K562 (cell line): ENCODE data around the gene SMC4. TPM values are rescaled to one million over a fixed set of nuclear protein-coding genes. Genes with fewer than 3 reads are reported as not detected.

Experiments
- ASH1L ChIP-seq: fragments of 450-650 bp; IDR thresholded peaks from 2 replicates; pipeline ENCODE4 v1.6.1; 2018; ENCODE audit warnings: borderline replicate concordance, mild to moderate bottlenecking, low read depth; ENCODE audit not compliant: partially characterized antibody
- BCL6 ChIP-seq: fragments of 250-450 bp; sonication (Bioruptor Pico); IDR thresholded peaks from 2 replicates; pipeline ENCODE4 v1.4.0; 2020
- EZH2 ChIP-seq: IDR thresholded peaks from 2 replicates; pipeline ENCODE4 v1.6.1; 2012; ENCODE audit warnings: low read depth, mild to moderate bottlenecking, inconsistent platforms, low read length, borderline replicate concordance
- FOSL1 ChIP-seq: fragments of 200-800 bp; sonication (Bioruptor generic); conservative IDR thresholded peaks from 2 replicates; pipeline ENCODE4 v1.6.1; 2016; ENCODE audit warnings: missing genetic modification characterization, missing compliant biosample characterization
- GTF2E2 ChIP-seq: fragments of 200-800 bp; sonication (Bioruptor generic); IDR thresholded peaks from 2 replicates; pipeline ENCODE4 v1.6.1; 2016; ENCODE audit warnings: missing genetic modification characterization, missing compliant biosample characterization
- HCFC1 ChIP-seq: IDR thresholded peaks from 2 replicates; pipeline ENCODE4 v1.6.1; 2012; ENCODE audit warnings: low read depth, low read length, improper control_type of control experiment
- JUND ChIP-seq, 2 experiments: IDR thresholded peaks; 2 replicates in 1 of 2; 3 replicates in 1 of 2; pipeline ENCODE4 v1.6.1; 2011; ENCODE audit warnings: borderline replicate concordance in 2 of 2, low read depth in 2 of 2, low read length in 2 of 2, improper control_type of control experiment in 1 of 2, missing biosample characterization in 1 of 2, missing genetic modification characterization in 1 of 2, missing genetic modification reagents in 1 of 2
- NCOA4 ChIP-seq: fragments of 450-650 bp; IDR thresholded peaks from 2 replicates; pipeline ENCODE4 v1.6.1; 2018; ENCODE audit warnings: mild to moderate bottlenecking; ENCODE audit not compliant: partially characterized antibody
- NR2C2 ChIP-seq, 2 experiments: fragments of 200-800 bp in 1 of 2; sonication (Bioruptor generic) in 1 of 2; sonication (generic) in 1 of 2; formaldehyde crosslinking in 1 of 2; IDR thresholded peaks; 2 replicates each; pipeline versions ENCODE4 v1.6.1 to v1.8.0; 2016 to 2022; ENCODE audit warnings: mild to moderate bottlenecking in 1 of 2, missing compliant biosample characterization in 1 of 2, missing genetic modification characterization in 1 of 2, missing genetic modification reagents in 1 of 2
- NUFIP1 ChIP-seq: fragments of 450-650 bp; IDR thresholded peaks from 2 replicates; pipeline ENCODE4 v1.6.1; 2018; ENCODE audit not compliant: partially characterized antibody
- PTTG1 ChIP-seq: fragments of 450-650 bp; IDR thresholded peaks from 2 replicates; pipeline ENCODE4 v1.6.1; 2016; ENCODE audit warnings: low read depth, mild to moderate bottlenecking, missing genetic modification characterization, missing compliant biosample characterization
- SMAD2 ChIP-seq: fragments of 150-350 bp; IDR thresholded peaks from 2 replicates; pipeline ENCODE4 v1.6.1; 2014; ENCODE audit warnings: low read depth, mild to moderate bottlenecking, low read length
- SMARCA4 ChIP-seq: fragments of 450-650 bp; IDR thresholded peaks from 2 replicates; pipeline ENCODE4 v1.6.1; 2016
- SMARCE1 ChIP-seq: fragments of 450-650 bp; IDR thresholded peaks from 2 replicates; pipeline ENCODE4 v1.7.1; 2016; ENCODE audit warnings: mild to moderate bottlenecking
- SP1 ChIP-seq: sonication (generic); formaldehyde crosslinking; IDR thresholded peaks from 2 replicates; pipeline ENCODE4 v1.8.1; 2022; ENCODE audit warnings: mild to moderate bottlenecking, missing genetic modification reagents
- SRSF3 ChIP-seq: fragments of 200-400 bp; formaldehyde crosslinking; IDR thresholded peaks from 2 replicates; pipeline ENCODE4 v1.6.1; 2016; ENCODE audit warnings: mild to moderate bottlenecking, low read length, moderate library complexity; ENCODE audit not compliant: insufficient read depth
- TAF15 ChIP-seq: fragments of 200-400 bp; formaldehyde crosslinking; IDR thresholded peaks from 2 replicates; pipeline ENCODE4 v1.6.1; 2017; ENCODE audit warnings: mild to moderate bottlenecking, low read depth, low read length, moderate library complexity
- ZNF140 ChIP-seq: fragments of 250-450 bp; sonication (Bioruptor Pico); IDR thresholded peaks from 2 replicates; pipeline ENCODE4 v1.8.0; 2021; ENCODE audit warnings: moderate library complexity, mild to moderate bottlenecking, inconsistent platforms
- ZNF212 ChIP-seq: fragments of 450-650 bp; formaldehyde crosslinking; IDR thresholded peaks from 2 replicates; pipeline ENCODE4 v1.4.0; 2020; ENCODE audit warnings: mild to moderate bottlenecking
- ZNF561 ChIP-seq: fragments of 450-650 bp; formaldehyde crosslinking; conservative IDR thresholded peaks from 2 replicates; pipeline ENCODE4 v1.4.0; 2020; ENCODE audit warnings: mild to moderate bottlenecking, moderate library complexity
- polyA plus RNA-seq, 8 experiments: library from polyadenylated mRNA; depleted of rRNA in 4 of 8; stranded (reverse) in 5 of 8; unstranded in 3 of 8; fragments of >200 nt; fragmentation: Nextera tagmentation in 2 of 8; fragmentation: Illumina TruSeq in 1 of 8; extraction: Ambion mirVana in 2 of 8; extraction: Trizol in 1 of 8; gene quantifications; 2 replicates each; pipeline versions ENCODE4 v1.2.1 to v1.2.3, GENCODE V29; 2011 to 2014; ENCODE audit warnings: inconsistent platforms in 1 of 8, missing spikeins in 1 of 8
- total RNA-seq, 7 experiments: library from RNA; depleted of rRNA in 6 of 7; stranded (reverse); fragments of >200 nt in 6 of 7; fragmentation: Illumina TruSeq in 2 of 7; extraction: Trizol in 2 of 7; gene quantifications; 2 replicates each; pipeline versions ENCODE4 v1.2.1 to v1.2.3, GENCODE V29; 2011 to 2021; ENCODE audit warnings: low replicate concordance in 1 of 7
- TF ChIP-seq, protein P1 (sequence below): fragments of 450-650 bp; IDR thresholded peaks from 2 replicates; pipeline ENCODE4 v1.6.1; 2014; ENCODE audit warnings: low read depth, mild to moderate bottlenecking, moderate library complexity, borderline replicate concordance
- TF ChIP-seq, protein P2 (sequence below): fragments of 450-650 bp; conservative IDR thresholded peaks from 2 replicates; pipeline ENCODE4 v1.6.1; 2016; ENCODE audit warnings: missing genetic modification characterization, low read depth, mild to moderate bottlenecking, control low read depth, missing compliant biosample characterization
- TF ChIP-seq, protein P3 (sequence below): fragments of 250-450 bp; sonication (Bioruptor Pico); IDR thresholded peaks from 2 replicates; pipeline ENCODE4 v1.8.0; 2021; ENCODE audit warnings: moderate library complexity, mild to moderate bottlenecking, inconsistent platforms

The SMC4 gene
- total and polyA plus RNA-seq, 9 of the 15 experiments (the other 6 are each of a cell fraction or from before 2014, with no cell fraction given): 87.9 to 347 (median 176) TPM

DNA sequence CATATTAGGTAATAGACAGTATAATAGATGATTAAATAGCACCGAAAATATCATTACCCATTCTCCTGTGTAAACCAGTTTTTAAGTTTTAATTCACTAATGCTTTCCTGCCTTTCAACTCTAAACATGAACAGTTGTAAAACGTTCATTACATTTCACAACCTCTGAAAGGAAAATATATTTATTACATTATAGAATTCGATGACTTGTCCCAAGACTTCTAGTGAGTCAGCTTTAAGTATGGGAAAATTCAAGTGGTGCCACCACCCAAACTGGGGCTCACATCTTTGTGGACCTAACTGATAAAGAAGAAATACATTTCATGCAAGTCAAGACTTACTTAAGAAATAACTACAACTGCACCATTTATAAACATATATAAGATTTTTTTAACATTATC lies 48.1 kb downstream of the SMC4 start (continued):
- no peak for TF ChIP-seq ZNF561 (CRISPR knock-in tag)
- no peak for TF ChIP-seq NCOA4
- TF ChIP-seq SMARCE1: no peak
- no peak for TF ChIP-seq ZNF212 (CRISPR knock-in tag)
- no peak for TF ChIP-seq PTTG1 (tag)
- TF ChIP-seq SP1 (CRISPR knock-in tag): no peak
- TF ChIP-seq JUND (IDR thresholded peaks at IDR 0.05; ENCODE audit: borderline replicate concordance, low read depth, low read length): no peak
- TF ChIP-seq JUND (tag; IDR thresholded peaks at IDR 0.05; ENCODE audit: borderline replicate concordance, low read depth, low read length): no peak
- TF ChIP-seq, protein P1, sequence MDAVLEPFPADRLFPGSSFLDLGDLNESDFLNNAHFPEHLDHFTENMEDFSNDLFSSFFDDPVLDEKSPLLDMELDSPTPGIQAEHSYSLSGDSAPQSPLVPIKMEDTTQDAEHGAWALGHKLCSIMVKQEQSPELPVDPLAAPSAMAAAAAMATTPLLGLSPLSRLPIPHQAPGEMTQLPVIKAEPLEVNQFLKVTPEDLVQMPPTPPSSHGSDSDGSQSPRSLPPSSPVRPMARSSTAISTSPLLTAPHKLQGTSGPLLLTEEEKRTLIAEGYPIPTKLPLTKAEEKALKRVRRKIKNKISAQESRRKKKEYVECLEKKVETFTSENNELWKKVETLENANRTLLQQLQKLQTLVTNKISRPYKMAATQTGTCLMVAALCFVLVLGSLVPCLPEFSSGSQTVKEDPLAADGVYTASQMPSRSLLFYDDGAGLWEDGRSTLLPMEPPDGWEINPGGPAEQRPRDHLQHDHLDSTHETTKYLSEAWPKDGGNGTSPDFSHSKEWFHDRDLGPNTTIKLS: no peak
- TF ChIP-seq ASH1L: no peak
- TF ChIP-seq, protein P2, sequence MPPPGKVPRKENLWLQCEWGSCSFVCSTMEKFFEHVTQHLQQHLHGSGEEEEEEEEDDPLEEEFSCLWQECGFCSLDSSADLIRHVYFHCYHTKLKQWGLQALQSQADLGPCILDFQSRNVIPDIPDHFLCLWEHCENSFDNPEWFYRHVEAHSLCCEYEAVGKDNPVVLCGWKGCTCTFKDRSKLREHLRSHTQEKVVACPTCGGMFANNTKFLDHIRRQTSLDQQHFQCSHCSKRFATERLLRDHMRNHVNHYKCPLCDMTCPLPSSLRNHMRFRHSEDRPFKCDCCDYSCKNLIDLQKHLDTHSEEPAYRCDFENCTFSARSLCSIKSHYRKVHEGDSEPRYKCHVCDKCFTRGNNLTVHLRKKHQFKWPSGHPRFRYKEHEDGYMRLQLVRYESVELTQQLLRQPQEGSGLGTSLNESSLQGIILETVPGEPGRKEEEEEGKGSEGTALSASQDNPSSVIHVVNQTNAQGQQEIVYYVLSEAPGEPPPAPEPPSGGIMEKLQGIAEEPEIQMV: no peak
- no peak for TF ChIP-seq GTF2E2 (tag)
- TF ChIP-seq NR2C2 (CRISPR knock-in tag; IDR thresholded peaks at IDR 0.05): no peak
- no peak for TF ChIP-seq NR2C2 (tag; IDR thresholded peaks at IDR 0.05)
- no peak for TF ChIP-seq SRSF3
- TF ChIP-seq ZNF140 (CRISPR knock-in tag): no peak
- TF ChIP-seq HCFC1: no peak
- TF ChIP-seq EZH2: no peak
- TF ChIP-seq BCL6 (CRISPR knock-in tag): no peak
- TF ChIP-seq NUFIP1: no peak
- peak; percentile 44 for TF ChIP-seq SMARCA4
- TF ChIP-seq FOSL1 (tag): peak; percentile 18; the same call in 1 of the 2 replicates
- no peak for TF ChIP-seq TAF15
- no peak for TF ChIP-seq SMAD2
- TF ChIP-seq, protein P3, sequence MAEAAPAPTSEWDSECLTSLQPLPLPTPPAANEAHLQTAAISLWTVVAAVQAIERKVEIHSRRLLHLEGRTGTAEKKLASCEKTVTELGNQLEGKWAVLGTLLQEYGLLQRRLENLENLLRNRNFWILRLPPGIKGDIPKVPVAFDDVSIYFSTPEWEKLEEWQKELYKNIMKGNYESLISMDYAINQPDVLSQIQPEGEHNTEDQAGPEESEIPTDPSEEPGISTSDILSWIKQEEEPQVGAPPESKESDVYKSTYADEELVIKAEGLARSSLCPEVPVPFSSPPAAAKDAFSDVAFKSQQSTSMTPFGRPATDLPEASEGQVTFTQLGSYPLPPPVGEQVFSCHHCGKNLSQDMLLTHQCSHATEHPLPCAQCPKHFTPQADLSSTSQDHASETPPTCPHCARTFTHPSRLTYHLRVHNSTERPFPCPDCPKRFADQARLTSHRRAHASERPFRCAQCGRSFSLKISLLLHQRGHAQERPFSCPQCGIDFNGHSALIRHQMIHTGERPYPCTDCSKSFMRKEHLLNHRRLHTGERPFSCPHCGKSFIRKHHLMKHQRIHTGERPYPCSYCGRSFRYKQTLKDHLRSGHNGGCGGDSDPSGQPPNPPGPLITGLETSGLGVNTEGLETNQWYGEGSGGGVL (CRISPR knock-in tag): no peak
